Activated T-helper 9 cell treated with anti-CD3 and anti-CD28 coated beads, Interleukin-2, amount 50 U/mL, for 16 hours (primary cell): ENCODE results near the gene UNC79.

Experiments
- DNase-seq: peaks from one replicate; pipeline ENCODE4 v3.0.0-alpha.2; 2020; ENCODE audit warnings: low read depth

The UNC79 gene

DNA sequence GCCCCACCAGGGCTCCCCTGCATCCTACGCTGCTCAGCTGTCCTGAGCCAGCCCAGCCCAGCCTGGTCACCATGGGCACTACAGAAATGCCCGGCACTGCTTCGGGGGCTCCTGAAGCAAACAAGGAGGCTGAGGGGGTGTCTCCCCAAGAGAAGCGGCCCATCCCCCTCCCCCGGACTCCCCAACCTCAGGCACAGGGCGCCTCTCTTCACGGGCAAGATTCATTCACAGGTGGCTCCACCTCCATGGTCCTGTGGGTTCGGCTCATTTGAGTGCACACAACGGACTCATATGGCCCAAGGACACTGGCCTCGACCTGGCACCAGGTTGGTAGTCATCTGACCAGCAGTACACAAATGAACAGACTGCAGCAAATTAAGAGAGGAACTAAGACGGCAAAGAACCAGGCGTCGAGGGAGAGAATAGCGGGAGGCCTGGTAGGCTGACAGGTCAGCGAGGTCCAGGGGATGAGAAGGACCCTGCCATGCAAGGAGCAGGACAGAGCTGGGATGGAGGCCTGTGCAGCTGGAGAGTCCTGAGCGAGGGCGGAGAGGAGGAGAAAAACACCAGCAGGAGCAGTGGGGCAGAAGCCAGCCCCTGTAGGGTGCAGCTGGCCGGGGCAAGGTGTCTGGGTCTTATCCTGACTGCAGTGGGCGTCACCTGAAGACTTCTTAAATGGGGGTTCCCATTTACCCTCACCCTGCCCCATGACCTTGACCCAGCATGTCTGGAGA, 297.3 kb downstream of the UNC79 start:
- DNase-seq: no peak

- DNase-seq: no peak
Observed at GRCh38 chr14:93728651-93729016, 297.9 kb downstream of the UNC79 start.

GRCh38 chr14:93729993-93730392, 299.3 kb downstream of the UNC79 start:
- DNase-seq: no peak

- DNase-seq: no peak
Observed at GRCh38 chr14:93731753-93732152, 301.0 kb downstream of the UNC79 start.

DNA sequence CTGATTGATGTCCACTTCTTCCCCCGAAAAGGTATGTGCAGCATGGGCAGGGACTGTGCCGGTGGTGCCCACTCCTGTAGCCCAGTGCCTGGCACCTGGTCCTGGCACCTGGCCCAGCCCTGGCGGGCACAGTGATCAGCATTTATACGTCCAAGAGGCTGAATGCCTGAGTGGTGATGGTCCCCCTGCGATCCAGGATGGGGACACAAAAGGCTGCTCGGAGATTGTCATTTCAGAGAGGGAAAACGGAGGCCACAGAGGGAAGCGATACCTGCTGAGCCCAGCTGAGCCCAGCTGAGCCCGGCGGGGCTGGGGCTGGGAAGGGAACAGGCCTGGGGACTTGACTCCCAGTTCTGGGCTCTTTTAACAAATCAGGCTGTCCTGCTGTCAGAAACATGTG, 301.8 kb downstream of the UNC79 start:
- DNase-seq: no peak

DNA sequence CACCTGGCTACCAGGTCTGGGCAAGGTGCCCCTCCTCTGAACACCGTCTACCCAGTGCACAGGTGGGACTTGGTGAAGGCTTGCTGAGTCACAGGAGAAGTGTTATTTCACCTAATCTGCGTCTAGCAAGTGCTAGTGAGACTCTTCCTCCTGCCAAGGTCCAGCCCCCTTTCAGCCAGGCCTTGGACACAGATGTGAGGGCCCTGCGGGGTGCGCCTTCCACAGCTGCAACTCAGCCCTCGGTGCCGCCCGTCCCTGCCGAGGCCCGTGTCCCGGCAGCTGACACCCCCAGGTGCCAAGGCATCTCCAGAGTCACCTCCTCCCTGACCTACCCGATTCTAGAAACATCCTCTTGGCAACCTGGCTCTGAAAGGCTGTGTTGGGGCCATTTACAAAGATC, 302.5 kb downstream of the UNC79 start:
- no peak for DNase-seq

DNA sequence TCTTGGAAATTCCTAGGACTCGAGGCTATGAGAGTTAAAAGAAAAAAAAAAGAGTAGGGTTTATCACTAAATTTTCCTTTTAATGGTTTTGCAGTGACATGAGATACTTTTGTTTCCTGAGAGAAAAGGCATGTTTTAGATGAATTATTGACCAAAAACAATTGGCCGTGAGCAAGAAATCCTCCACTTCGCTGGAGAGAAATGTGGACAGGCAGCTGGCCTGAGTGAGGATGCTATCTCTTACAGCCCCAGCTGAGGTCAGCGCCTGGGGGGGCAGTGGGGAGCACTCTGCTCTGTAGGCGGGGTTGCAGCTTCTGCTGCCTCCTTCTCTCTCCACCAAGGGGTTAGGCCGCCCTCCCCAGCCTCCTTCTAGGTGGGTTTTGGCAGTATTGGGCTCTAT, 302.9 kb downstream of the UNC79 start:
- no peak for DNase-seq

DNA sequence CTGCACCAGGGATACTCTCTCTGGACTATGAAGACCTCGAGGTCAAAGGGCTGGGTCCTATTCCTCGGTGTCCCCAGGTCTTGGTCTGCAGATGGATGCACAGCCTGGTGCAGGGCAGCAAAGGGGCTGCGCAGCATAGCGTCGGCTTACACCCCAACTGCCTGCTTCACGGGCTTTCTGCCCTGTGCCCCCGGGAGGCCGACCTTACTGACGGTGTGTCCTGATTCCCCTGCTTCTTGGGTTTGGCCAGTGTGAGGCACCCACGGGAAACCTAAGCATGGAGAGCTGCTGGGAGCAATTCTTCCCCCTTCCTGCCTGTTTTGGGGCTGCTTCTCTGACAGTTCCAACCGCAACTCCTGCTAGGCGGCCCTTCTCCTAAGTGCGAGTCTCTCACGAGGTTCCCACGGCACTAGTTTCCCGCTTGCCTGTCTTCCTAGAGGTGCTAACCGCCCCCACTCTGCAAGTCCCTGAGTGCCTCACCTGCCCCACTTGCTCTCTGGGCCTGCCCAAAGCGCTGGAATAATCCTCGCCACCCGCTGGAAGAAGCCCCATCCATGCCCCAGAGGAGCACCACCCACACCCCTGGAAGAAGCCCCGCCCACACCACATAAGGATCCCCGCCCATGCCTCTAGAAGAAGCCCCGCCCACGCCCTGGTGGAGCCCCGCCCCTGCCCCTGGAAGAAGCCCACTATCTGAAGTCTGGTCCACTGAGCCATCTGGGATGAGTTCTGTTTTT, 303.5 kb downstream of the UNC79 start:
- DNase-seq: no peak

GRCh38 chr14:93735206-93735605, 304.5 kb downstream of the UNC79 start:
- no peak for DNase-seq

GRCh38 chr14:93736378-93737014, 305.8 kb downstream of the UNC79 start:
- DNase-seq: no peak

- DNase-seq: no peak
Observed at GRCh38 chr14:93737634-93738033, 306.9 kb downstream of the UNC79 start.

- no peak for DNase-seq
Observed at GRCh38 chr14:93741556-93742230, 311.0 kb downstream of the UNC79 start.

GRCh38 chr14:93742761-93743160, 312.0 kb downstream of the UNC79 start:
- no peak for DNase-seq

DNA sequence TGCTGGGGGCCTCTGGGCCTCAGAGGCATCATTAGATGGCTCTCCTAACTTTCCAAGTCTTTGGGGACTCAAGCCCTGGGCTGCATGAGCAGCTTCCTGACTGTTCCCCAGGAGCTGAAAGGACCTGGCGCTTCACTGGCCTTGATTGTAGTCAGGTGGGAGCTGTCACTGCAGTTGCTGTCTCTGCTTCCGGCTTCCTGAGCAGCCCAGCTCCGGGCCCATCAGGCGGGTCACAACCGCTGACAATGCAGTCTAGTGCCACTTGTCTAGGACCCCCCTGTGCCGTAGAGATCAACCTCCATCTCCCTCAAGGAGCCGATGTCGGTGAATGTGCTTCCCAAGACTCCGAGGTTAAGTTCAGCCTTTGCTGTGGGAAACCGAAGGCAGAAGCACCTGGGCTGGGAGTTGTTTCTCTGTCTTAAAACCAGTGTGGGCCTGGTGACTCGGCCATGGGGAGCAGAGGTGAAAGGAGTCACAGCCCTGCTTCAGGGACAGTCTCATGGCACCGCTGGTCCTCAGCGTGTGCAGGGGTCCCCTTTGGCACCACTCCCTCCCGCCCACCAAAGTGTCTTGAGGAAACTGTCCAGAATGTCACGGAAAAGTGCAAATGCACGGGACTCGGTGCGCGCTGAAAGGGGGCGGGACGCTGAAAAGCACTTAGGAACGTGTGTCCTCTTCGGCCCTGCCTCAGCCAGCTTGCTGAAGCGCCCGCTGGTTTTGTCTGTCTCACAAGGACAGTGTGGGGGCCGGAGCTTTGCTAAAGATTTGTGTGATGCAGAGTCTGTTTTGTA, 312.7 kb downstream of the UNC79 start:
- DNase-seq: no peak

GRCh38 chr14:93744176-93744575, 313.4 kb downstream of the UNC79 start:
- no peak for DNase-seq

GRCh38 chr14:93744876-93745275, 314.1 kb downstream of the UNC79 start:
- no peak for DNase-seq

GRCh38 chr14:93745603-93746273, 315.0 kb downstream of the UNC79 start:
- no peak for DNase-seq

DNA sequence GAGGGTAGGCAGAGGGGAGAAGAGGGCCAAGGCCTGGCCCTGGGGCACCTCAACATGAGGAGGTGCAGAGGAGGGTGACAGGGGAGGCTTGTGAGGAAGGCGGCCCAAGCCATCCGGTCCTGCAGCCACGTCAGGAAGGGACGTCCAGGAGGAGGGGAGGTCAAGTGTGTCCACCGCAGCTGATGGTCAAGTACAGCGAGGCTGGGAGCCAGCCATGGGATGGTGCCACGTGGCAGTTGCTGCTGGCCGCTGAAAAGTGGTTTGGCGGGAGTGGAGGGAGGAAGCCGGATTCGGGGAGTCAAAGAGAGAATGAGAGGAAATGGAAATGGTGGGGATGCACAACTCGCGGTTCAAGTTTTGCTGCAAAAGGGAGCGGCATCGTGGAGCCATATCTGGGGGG, 316.4 kb downstream of the UNC79 start:
- DNase-seq: no peak

- DNase-seq: no peak
Observed at GRCh38 chr14:93747560-93747959, 316.8 kb downstream of the UNC79 start.

DNA sequence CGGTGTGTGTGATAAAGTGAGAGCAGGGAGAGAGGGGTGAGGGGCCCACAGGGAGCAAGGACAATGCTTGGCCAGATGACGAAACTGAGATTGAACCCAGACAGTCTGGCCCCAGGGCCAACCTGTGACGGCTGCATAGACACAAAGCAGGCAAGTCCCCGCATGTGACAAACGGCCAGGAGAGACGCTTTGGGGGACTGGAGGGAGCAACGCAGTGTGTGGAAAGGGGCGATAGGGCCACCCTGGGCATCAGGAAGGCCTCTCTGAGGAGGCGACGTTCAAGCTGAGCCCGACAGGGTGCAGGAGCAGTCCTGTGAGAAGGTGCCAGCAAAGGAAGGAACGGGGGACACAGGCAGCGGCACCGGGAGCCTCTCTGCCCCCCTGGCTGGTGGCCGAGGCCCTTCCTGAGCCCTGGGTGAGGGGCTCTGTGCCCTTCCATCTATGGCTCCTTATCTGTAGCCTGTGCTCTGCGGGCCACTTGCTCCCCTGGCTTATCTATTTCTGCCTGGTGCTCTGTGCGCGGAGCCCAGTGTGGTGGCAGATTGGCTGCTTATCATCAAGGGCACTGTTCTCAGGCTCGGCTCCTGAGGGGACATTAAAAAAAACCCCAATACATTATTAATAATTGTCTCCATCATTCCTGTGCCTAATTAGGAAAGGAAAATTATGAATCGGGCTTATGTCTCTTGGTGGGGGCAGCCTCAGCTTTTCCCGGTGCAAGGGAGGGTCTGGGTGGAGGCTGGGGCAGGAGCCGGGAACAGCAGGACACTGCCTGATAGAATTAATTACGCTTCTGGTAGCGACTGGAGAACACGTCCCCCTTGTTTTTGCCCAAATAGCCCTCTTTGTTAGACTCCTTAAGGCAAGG, 317.7 kb downstream of the UNC79 start:
- no peak for DNase-seq
